HG03060 (cell line): Measurements from ENCODE around the gene KAZN.

Experiments
- ATAC-seq: cut with Tn5 transposase; IDR thresholded peaks from one replicate; pipeline ENCODE4 v1.9.1; 2021; ENCODE audit warnings: low read depth, moderate number of reproducible peaks; ENCODE audit not compliant: unreplicated experiment

The KAZN gene

GRCh38 chr1:15063346-15063745 is 464.9 kb downstream of the KAZN start:
- no peak for ATAC-seq

GRCh38 chr1:15063783-15064182 is 465.3 kb downstream of the KAZN start:
- ATAC-seq, result no peak

- ATAC-seq, result no peak
Measured at GRCh38 chr1:15064217-15064929, 465.9 kb downstream of the KAZN start.

GRCh38 chr1:15065291-15065690 is 466.8 kb downstream of the KAZN start:
- no peak for ATAC-seq

- ATAC-seq, result no peak
Measured at GRCh38 chr1:15065736-15066135, 467.3 kb downstream of the KAZN start.

- no peak for ATAC-seq
Measured at GRCh38 chr1:15066191-15066590, 467.7 kb downstream of the KAZN start.

GRCh38 chr1:15067148-15067547 is 468.7 kb downstream of the KAZN start:
- no peak for ATAC-seq

- ATAC-seq, result no peak
Measured at GRCh38 chr1:15068152-15068551, 469.7 kb downstream of the KAZN start.

- ATAC-seq, result no peak
Measured at GRCh38 chr1:15068997-15069396, 470.5 kb downstream of the KAZN start.

GRCh38 chr1:15070145-15070748 is 471.8 kb downstream of the KAZN start:
- ATAC-seq, result no peak

- ATAC-seq, result no peak
Measured at GRCh38 chr1:15071936-15072335, 473.5 kb downstream of the KAZN start.

GRCh38 chr1:15073799-15074308 is 475.4 kb downstream of the KAZN start:
- ATAC-seq, result no peak

GRCh38 chr1:15075175-15075574 is 476.7 kb downstream of the KAZN start:
- ATAC-seq, result no peak

GRCh38 chr1:15075817-15076216 is 477.3 kb downstream of the KAZN start:
- ATAC-seq, result no peak

- ATAC-seq, result no peak
Measured at GRCh38 chr1:15076807-15077206, 478.3 kb downstream of the KAZN start.

GRCh38 chr1:15077384-15077783 is 478.9 kb downstream of the KAZN start:
- ATAC-seq, result no peak

GRCh38 chr1:15080328-15081007 is 482.0 kb downstream of the KAZN start:
- no peak for ATAC-seq

GRCh38 chr1:15081102-15081501 is 482.6 kb downstream of the KAZN start:
- ATAC-seq, result no peak

GRCh38 chr1:15083578-15083977 is 485.1 kb downstream of the KAZN start:
- no peak for ATAC-seq

GRCh38 chr1:15088281-15088971 is 489.9 kb downstream of the KAZN start:
- ATAC-seq, result no peak
